Esophagus muscularis mucosa (tissue), 4 donors: ENCODE results near the gene PLAU.

Source experiments
- CTCF ChIP-seq, 3 experiments: fragments of 200-600 bp in 2 of 3; fragments of 450-650 bp in 1 of 3; sonication (generic) in 2 of 3; IDR thresholded peaks; one replicate each; pipeline ENCODE4 v1.5.1; 2017 to 2019; ENCODE audit warnings: antibody characterized with exemption in 3 of 3, mild to moderate bottlenecking in 2 of 3, moderate library complexity in 1 of 3
- EP300 ChIP-seq: sonication (generic); formaldehyde crosslinking; IDR thresholded peaks from one replicate; pipeline ENCODE4 v1.6.1; 2017; ENCODE audit warnings: antibody characterized with exemption
- POLR2A ChIP-seq: fragments of 450-650 bp; IDR thresholded peaks from one replicate; pipeline ENCODE4 v1.6.1; 2017; ENCODE audit warnings: antibody characterized with exemption, moderate library complexity, mild to moderate bottlenecking, low read depth
- POLR2AphosphoS5 ChIP-seq, 2 donors: sonication (generic); formaldehyde crosslinking; IDR thresholded peaks; one replicate each; pipeline ENCODE4 v1.6.1; 2017; ENCODE audit warnings: antibody characterized with exemption in 2 of 2

DNA sequence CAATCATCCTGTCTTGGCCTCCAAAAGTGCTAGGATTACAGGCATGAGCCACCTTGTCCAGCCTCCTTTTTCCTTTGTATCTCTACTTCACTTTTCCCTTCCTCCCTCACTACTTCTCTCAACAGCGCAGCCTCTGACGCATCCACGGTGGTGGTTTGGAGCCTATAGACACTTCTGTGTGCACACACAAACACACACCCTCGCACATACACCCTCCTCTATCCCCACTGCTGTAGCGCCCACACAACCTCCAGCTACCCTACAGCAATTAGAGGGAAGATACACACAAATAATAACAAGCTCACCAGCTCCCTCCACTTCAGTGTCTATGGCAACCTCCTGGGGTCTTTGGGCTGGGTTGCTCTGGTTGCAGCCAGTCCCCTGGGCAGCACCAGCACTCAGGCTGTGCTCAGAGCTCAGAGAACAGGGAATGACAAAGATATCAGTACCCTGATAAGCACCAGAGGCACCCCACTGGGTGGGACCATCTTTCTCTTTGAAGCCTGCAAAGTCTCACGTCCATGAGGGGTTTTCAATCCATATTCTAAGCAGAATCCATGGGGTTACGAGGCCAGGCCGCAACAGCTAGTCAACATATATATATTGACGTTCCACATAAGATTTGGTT is 33.3 kb upstream of the PLAU start:
- TF ChIP-seq CTCF (IDR thresholded peaks at IDR 0.05) (no peak), EP300 (no peak), POLR2AphosphoS5 (IDR thresholded peaks at IDR 0.05) (no peak), POLR2A (no peak)
